HPDE6-E6E7 (cell line): ENCODE measurements around the gene TAF1C.

Experiments
- DNase-seq: peaks from one replicate; pipeline ENCODE4 v3.0.0; 2011; ENCODE audit warnings: missing footprints; ENCODE audit errors: extremely low spot score

The TAF1C gene

GRCh38 chr16:84182680-84183571 lies 3.9 kb downstream of the TAF1C start:
- no peak for DNase-seq

- no peak for DNase-seq
Measured at GRCh38 chr16:84182104-84182503, 4.8 kb downstream of the TAF1C start.

GRCh38 chr16:84181144-84181915 lies 5.5 kb downstream of the TAF1C start:
- no peak for DNase-seq

GRCh38 chr16:84180519-84181140 lies 6.2 kb downstream of the TAF1C start:
- no peak for DNase-seq

GRCh38 chr16:84179612-84180320 lies 7.1 kb downstream of the TAF1C start:
- no peak for DNase-seq

GRCh38 chr16:84178892-84179611 lies 7.8 kb downstream of the TAF1C start:
- DNase-seq = no peak

- DNase-seq = no peak
Measured at GRCh38 chr16:84178146-84178765, 8.6 kb downstream of the TAF1C start.

GRCh38 chr16:84177741-84178073 lies 9.2 kb downstream of the TAF1C start:
- no peak for DNase-seq

GRCh38 chr16:84176192-84177053 lies 10.4 kb downstream of the TAF1C start:
- DNase-seq = peak; percentile 43

GRCh38 chr16:84175350-84176081 lies 11.3 kb downstream of the TAF1C start:
- DNase-seq = peak; percentile 68

- DNase-seq = no peak
Measured at GRCh38 chr16:84174396-84174795, 12.5 kb downstream of the TAF1C start.

- DNase-seq = no peak
Measured at GRCh38 chr16:84169765-84170310, 17.0 kb downstream of the TAF1C start.

GRCh38 chr16:84166796-84167695 lies 19.8 kb downstream of the TAF1C start:
- DNase-seq = no peak

GRCh38 chr16:84165746-84166145 lies 21.1 kb downstream of the TAF1C start:
- DNase-seq = no peak

GRCh38 chr16:84161801-84162200 lies 25.1 kb downstream of the TAF1C start:
- no peak for DNase-seq

- DNase-seq = no peak
Measured at GRCh38 chr16:84161037-84161436, 25.8 kb downstream of the TAF1C start.

GRCh38 chr16:84159800-84160199 lies 27.1 kb downstream of the TAF1C start:
- DNase-seq = no peak

GRCh38 chr16:84159007-84159406 lies 27.9 kb downstream of the TAF1C start:
- DNase-seq = no peak
